H9 (cell line): ENCODE measurements around the gene RAB7B. TPM values are rescaled to one million over a fixed set of nuclear protein-coding genes. Genes with fewer than 3 reads are reported as not detected.
A peak's percentile ranks its signal among the peaks of the same experiment; 100 is the strongest.

ENCODE experiments used
- DNase-seq: peaks from one replicate; pipeline ENCODE4 v3.0.0-alpha.2; 2017
- H2AFZ ChIP-seq: one replicate; pipeline ENCODE4 v1.6.1; 2013; ENCODE audit warnings: mild to moderate bottlenecking, low read length, control low read depth, moderate library complexity
- H2AK5ac ChIP-seq: 2 replicates; pipeline ENCODE4 v1.6.1; 2013; ENCODE audit warnings: low read length, control low read depth, mixed read lengths; ENCODE audit not compliant: insufficient read length
- H2BK120ac ChIP-seq: one replicate; pipeline ENCODE4 v1.6.1; 2013; ENCODE audit warnings: low read depth, mild to moderate bottlenecking, low read length, control low read depth, inconsistent platforms; ENCODE audit not compliant: poor library complexity, severe bottlenecking
- H2BK12ac ChIP-seq: 2 replicates; pipeline ENCODE4 v1.6.1; 2013; ENCODE audit warnings: low read length, control low read depth, mixed read lengths, low read depth; ENCODE audit not compliant: insufficient read length
- H2BK15ac ChIP-seq: 2 replicates; pipeline ENCODE4 v1.6.1; 2013; ENCODE audit warnings: low read depth, low read length, control low read depth
- H2BK20ac ChIP-seq: one replicate; pipeline ENCODE4 v1.6.1; 2013; ENCODE audit warnings: low read depth, mild to moderate bottlenecking, low read length, control low read depth, inconsistent platforms; ENCODE audit not compliant: poor library complexity, severe bottlenecking
- H2BK5ac ChIP-seq: 2 replicates; pipeline ENCODE4 v1.6.1; 2013; ENCODE audit warnings: low read length, control low read depth, mixed read lengths; ENCODE audit not compliant: insufficient read length
- H3K14ac ChIP-seq: 2 replicates; pipeline ENCODE4 v1.6.1; 2013; ENCODE audit warnings: low read length, control low read depth; ENCODE audit not compliant: insufficient read depth
- H3K18ac ChIP-seq: 2 replicates; pipeline ENCODE4 v1.6.1; 2013; ENCODE audit warnings: low read depth, mild to moderate bottlenecking, mixed read lengths, low read length, control low read depth; ENCODE audit not compliant: insufficient read length
- H3K23ac ChIP-seq: 2 replicates; pipeline ENCODE4 v1.6.1; 2013; ENCODE audit warnings: low read length, control low read depth, mixed read lengths, low read depth; ENCODE audit not compliant: insufficient read length
- H3K23me2 ChIP-seq: 2 replicates; pipeline ENCODE4 v1.6.1; 2013; ENCODE audit warnings: low read depth, mild to moderate bottlenecking, mixed read lengths, low read length, control low read depth; ENCODE audit not compliant: insufficient read length, poor library complexity, severe bottlenecking
- H3K27ac ChIP-seq: 2 replicates; pipeline ENCODE4 v1.5.1; 2013; ENCODE audit warnings: low read length, control low read depth, mixed read lengths, low read depth; ENCODE audit not compliant: insufficient read length
- H3K27me3 ChIP-seq: 2 replicates; pipeline ENCODE4 v1.6.1; 2013; ENCODE audit warnings: low read length, control low read depth, inconsistent platforms; ENCODE audit not compliant: insufficient read depth
- H3K4ac ChIP-seq: 2 replicates; pipeline ENCODE4 v1.6.1; 2013; ENCODE audit warnings: low read depth, mild to moderate bottlenecking, control low read depth, inconsistent platforms, low read length, moderate library complexity
- H3K4me1 ChIP-seq: 2 replicates; pipeline ENCODE4 v1.6.1; 2013; ENCODE audit warnings: low read length, control low read depth, inconsistent platforms; ENCODE audit not compliant: insufficient read depth
- H3K4me2 ChIP-seq: 2 replicates; pipeline ENCODE4 v1.6.1; 2013; ENCODE audit warnings: low read length, control low read depth, mixed read lengths; ENCODE audit not compliant: insufficient read length, insufficient read depth
- H3K56ac ChIP-seq: 2 replicates; pipeline ENCODE4 v1.6.1; 2013; ENCODE audit warnings: low read depth, mild to moderate bottlenecking, mixed read lengths, low read length, control low read depth; ENCODE audit not compliant: insufficient read length
- H3K79me1 ChIP-seq: 2 replicates; pipeline ENCODE4 v1.6.1; 2013; ENCODE audit warnings: low read depth, mild to moderate bottlenecking, moderate library complexity, low read length, control low read depth, inconsistent platforms; ENCODE audit not compliant: insufficient read depth, poor library complexity, severe bottlenecking
- H3K79me2 ChIP-seq: 2 replicates; pipeline ENCODE4 v1.6.1; 2013; ENCODE audit warnings: low read length, control low read depth, inconsistent platforms; ENCODE audit not compliant: insufficient read depth
- H3K9ac ChIP-seq: 2 replicates; pipeline ENCODE4 v1.6.1; 2013; ENCODE audit warnings: low read length, control low read depth, mixed read lengths; ENCODE audit not compliant: insufficient read length; ENCODE audit errors: extremely low read depth
- H3K9me3 ChIP-seq: one replicate; pipeline ENCODE4 v1.6.1; 2013; ENCODE audit warnings: low read depth, low read length, inconsistent platforms; ENCODE audit not compliant: control insufficient read depth
- H3T11ph ChIP-seq: one replicate; pipeline ENCODE4 v1.6.1; 2013; ENCODE audit warnings: mild to moderate bottlenecking, low read length, control low read depth, inconsistent platforms
- H4K20me1 ChIP-seq: one replicate; pipeline ENCODE4 v1.6.1; 2013; ENCODE audit not compliant: control insufficient read depth, insufficient read length, insufficient read depth
- H4K5ac ChIP-seq: 2 replicates; pipeline ENCODE4 v1.6.1; 2013; ENCODE audit warnings: low read depth, mild to moderate bottlenecking, mixed read lengths, low read length, control low read depth; ENCODE audit not compliant: insufficient read length
- H4K8ac ChIP-seq: replicated peaks from 2 replicates; pipeline ENCODE4 v1.6.1; 2013; ENCODE audit warnings: low read length, control low read depth, mixed read lengths, low read depth; ENCODE audit not compliant: insufficient read length
- H4K91ac ChIP-seq: 2 replicates; pipeline ENCODE4 v1.6.1; 2013; ENCODE audit warnings: low read depth, mild to moderate bottlenecking, moderate library complexity, mixed read lengths, low read length, control low read depth; ENCODE audit not compliant: insufficient read length
- H3K27ac Mint-ChIP-seq, 3 experiments: 2 replicates in 2 of 3; 3 replicates in 1 of 3; pipeline ENCODE4 v1.8.0; 2020 to 2021; ENCODE audit warnings: mixed read lengths in 3 of 3, mild to moderate bottlenecking in 1 of 3, moderate library complexity in 1 of 3
- H3K27me3 Mint-ChIP-seq: 2 replicates; pipeline ENCODE4 v1.8.0; 2021; ENCODE audit warnings: low read depth, mild to moderate bottlenecking, moderate library complexity, mixed read lengths
- H3K36me3 Mint-ChIP-seq, 3 experiments: 2 replicates in 2 of 3; 3 replicates in 1 of 3; pipeline ENCODE4 v1.8.0; 2020 to 2021; ENCODE audit warnings: low read depth in 3 of 3, mixed read lengths in 3 of 3; ENCODE audit not compliant: insufficient read depth in 1 of 3
- H3K4me1 Mint-ChIP-seq, 2 experiments: 2 replicates each; pipeline ENCODE4 v1.8.0; 2020; ENCODE audit warnings: mixed read lengths in 2 of 2
- H3K4me3 Mint-ChIP-seq, 2 experiments: 2 replicates in 1 of 2; 3 replicates in 1 of 2; pipeline ENCODE4 v1.8.0; 2020 to 2021; ENCODE audit warnings: mild to moderate bottlenecking in 2 of 2, mixed read lengths in 2 of 2, moderate library complexity in 1 of 2
- H3K9me3 Mint-ChIP-seq, 2 experiments: 2 replicates in 1 of 2; 3 replicates in 1 of 2; pipeline ENCODE4 v1.8.0; 2020; ENCODE audit warnings: mild to moderate bottlenecking in 2 of 2, mixed read lengths in 2 of 2, moderate library complexity in 1 of 2
- WGBS: extraction: QIAGEN DNeasy Blood & Tissue Kit; methylation state at CpG from one replicate; pipeline ENCODE4 v1.1.7; 2013; ENCODE audit warnings: missing lambda C conversion rate, low lambda C conversion rate, mixed read lengths; ENCODE audit not compliant: insufficient read length; ENCODE audit errors: extremely low coverage; 5-methylcytosine and 5-hydroxymethylcytosine counted together
- total RNA-seq: library from RNA; stranded (reverse); gene quantifications from 2 replicates; pipeline ENCODE4 v1.2.1, GENCODE V29; 2021
- TF ChIP-seq, protein P1 (sequence below): fragments of 200-600 bp; sonication (generic); conservative IDR thresholded peaks from 3 replicates; pipeline ENCODE4 v1.8.0; 2021; ENCODE audit warnings: antibody characterized with exemption, mild to moderate bottlenecking

The RAB7B gene
- total RNA-seq, 1 experiment from 2014 or later = 0.68 TPM

DNA sequence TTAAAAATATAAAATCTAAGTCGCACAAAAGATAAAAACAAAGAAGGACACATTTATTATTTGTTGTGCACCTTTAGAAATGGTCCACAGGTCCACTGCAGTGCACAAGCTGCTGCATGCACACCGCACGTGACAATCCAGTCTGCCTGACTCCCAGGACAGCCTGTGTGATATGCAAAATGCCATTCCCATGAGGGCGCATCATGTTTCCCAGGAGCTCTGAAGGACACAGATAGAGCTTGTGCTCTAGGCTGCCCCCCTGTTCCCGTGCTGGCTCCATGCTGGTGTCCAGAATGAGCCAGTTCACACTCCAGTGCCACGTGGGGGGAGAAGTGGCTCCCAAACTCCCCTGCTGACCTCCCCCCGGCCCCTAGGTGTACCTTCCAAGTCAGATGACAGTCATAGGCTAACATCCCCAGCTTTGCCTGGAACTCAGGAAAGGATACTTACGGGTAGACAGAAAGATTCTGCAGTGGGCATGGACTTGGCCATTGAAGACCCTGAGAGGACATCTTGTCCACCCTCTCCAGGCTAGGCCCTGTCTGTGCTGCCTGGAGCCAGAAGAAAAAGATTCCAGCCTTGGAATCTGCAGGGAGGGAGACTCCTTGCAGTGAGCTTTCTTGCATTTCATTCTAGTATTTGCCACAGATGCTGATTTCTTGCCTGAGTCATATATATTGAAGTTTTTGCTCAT, 26.3 kb downstream of the RAB7B start:
- Histone ChIP-seq H3K27ac (no peak overlapping the region), H4K8ac (no peak overlapping the region), H4K5ac (no peak overlapping the region), H3K14ac (0 out of 2 replicates have a peak overlapping the region, but pooled peaks have one; percentile 26), H3K18ac (no peak overlapping the region), H3T11ph (no peak overlapping the region), H3K27me3 (no peaks in the 10 kb centered on the region), H3K56ac (no peak overlapping the region), H2BK12ac (no peak overlapping the region), H3K4me2 (no peak overlapping the region), H3K79me1 (no peaks in the 10 kb centered on the region), H3K79me2 (no peaks in the 10 kb centered on the region), H3K9me3 (no peaks in the 10 kb centered on the region), H2AK5ac (no peak overlapping the region), H4K20me1 (peaks cover 3% of the 10 kb centered on the region), H2BK20ac (no peak overlapping the region), H3K9ac (no peak overlapping the region), H2BK5ac (no peak overlapping the region), H3K4ac (no peak overlapping the region), H2BK120ac (no peak overlapping the region), H3K23ac (no peak overlapping the region), H3K4me1 (no peaks in the 10 kb centered on the region), H4K91ac (no peak overlapping the region), H2BK15ac (no peak overlapping the region), H2AFZ (no peak overlapping the region), H3K23me2 (no peaks in the 10 kb centered on the region)
- Mint-ChIP-seq H3K4me3 (no peak overlapping the region), H3K9me3 (peaks cover 4 to 16% of the 10 kb centered on the region in 2 experiments; a peak in 3 of 5 replicates), H3K4me1 (peaks cover 0 to 8% of the 10 kb centered on the region in 2 experiments; a peak in 2 of 4 replicates), H3K27ac (no peak overlapping the region), H3K36me3 (peaks cover 0 to 1% (median 0%) of the 10 kb centered on the region in 3 experiments; a peak in 3 of 7 replicates), H3K27me3 (peaks cover 2% of the 10 kb centered on the region; the same call in 1 of the 2 replicates)
- WGBS = no CpG with 5 or more reads among the region's 8 CpGs
- TF ChIP-seq, protein P1, sequence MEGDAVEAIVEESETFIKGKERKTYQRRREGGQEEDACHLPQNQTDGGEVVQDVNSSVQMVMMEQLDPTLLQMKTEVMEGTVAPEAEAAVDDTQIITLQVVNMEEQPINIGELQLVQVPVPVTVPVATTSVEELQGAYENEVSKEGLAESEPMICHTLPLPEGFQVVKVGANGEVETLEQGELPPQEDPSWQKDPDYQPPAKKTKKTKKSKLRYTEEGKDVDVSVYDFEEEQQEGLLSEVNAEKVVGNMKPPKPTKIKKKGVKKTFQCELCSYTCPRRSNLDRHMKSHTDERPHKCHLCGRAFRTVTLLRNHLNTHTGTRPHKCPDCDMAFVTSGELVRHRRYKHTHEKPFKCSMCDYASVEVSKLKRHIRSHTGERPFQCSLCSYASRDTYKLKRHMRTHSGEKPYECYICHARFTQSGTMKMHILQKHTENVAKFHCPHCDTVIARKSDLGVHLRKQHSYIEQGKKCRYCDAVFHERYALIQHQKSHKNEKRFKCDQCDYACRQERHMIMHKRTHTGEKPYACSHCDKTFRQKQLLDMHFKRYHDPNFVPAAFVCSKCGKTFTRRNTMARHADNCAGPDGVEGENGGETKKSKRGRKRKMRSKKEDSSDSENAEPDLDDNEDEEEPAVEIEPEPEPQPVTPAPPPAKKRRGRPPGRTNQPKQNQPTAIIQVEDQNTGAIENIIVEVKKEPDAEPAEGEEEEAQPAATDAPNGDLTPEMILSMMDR = no peak
- DNase-seq = peak; percentile 50
